HEK293 (cell line): Measurements from ENCODE around the gene MEGF8.

Source experiments
- GLIS1 ChIP-seq: fragments of 450-650 bp; formaldehyde crosslinking; IDR thresholded peaks from 2 replicates; pipeline ENCODE4 v1.5.1; 2016; ENCODE audit warnings: missing biosample characterization, missing genetic modification characterization
- HOXA7 ChIP-seq: sonication (generic); formaldehyde crosslinking; IDR thresholded peaks from 2 replicates; pipeline ENCODE4 v1.8.1; 2022; ENCODE audit warnings: missing genetic modification reagents, borderline replicate concordance
- KLF16 ChIP-seq: fragments of 450-650 bp; formaldehyde crosslinking; IDR thresholded peaks from 2 replicates; pipeline ENCODE4 v1.5.1; 2017; ENCODE audit warnings: missing biosample characterization, missing genetic modification characterization
- MZF1 ChIP-seq: fragments of 450-650 bp; formaldehyde crosslinking; IDR thresholded peaks from 2 replicates; pipeline ENCODE4 v1.5.1; 2017; ENCODE audit warnings: missing biosample characterization, missing genetic modification characterization, borderline replicate concordance
- PRDM1 ChIP-seq: fragments of 450-650 bp; formaldehyde crosslinking; IDR thresholded peaks from 2 replicates; pipeline ENCODE4; 2016; ENCODE audit warnings: missing biosample characterization, missing genetic modification characterization
- PRDM2 ChIP-seq: fragments of 450-650 bp; formaldehyde crosslinking; IDR thresholded peaks from 2 replicates; pipeline ENCODE4 v1.5.1; 2016; ENCODE audit warnings: missing biosample characterization, missing genetic modification characterization, borderline replicate concordance
- RBAK ChIP-seq: fragments of 450-650 bp; formaldehyde crosslinking; IDR thresholded peaks from 2 replicates; pipeline ENCODE4 v1.5.1; 2016; ENCODE audit warnings: missing biosample characterization, missing genetic modification characterization
- SP7 ChIP-seq: fragments of 450-650 bp; formaldehyde crosslinking; IDR thresholded peaks from 2 replicates; pipeline ENCODE4 v1.5.1; 2016; ENCODE audit warnings: missing biosample characterization, missing genetic modification characterization
- WT1 ChIP-seq: fragments of 450-650 bp; formaldehyde crosslinking; IDR thresholded peaks from 2 replicates; pipeline ENCODE4 v1.5.1; 2016; ENCODE audit warnings: missing biosample characterization, missing genetic modification characterization
- ZBTB17 ChIP-seq: fragments of 450-650 bp; formaldehyde crosslinking; IDR thresholded peaks from 2 replicates; pipeline ENCODE4 v1.5.1; 2016; ENCODE audit warnings: missing biosample characterization, missing genetic modification characterization
- ZBTB49 ChIP-seq: fragments of 450-650 bp; formaldehyde crosslinking; IDR thresholded peaks from 2 replicates; pipeline ENCODE4 v1.5.1; 2016; ENCODE audit warnings: missing biosample characterization, missing genetic modification characterization, low read depth
- ZNF155 ChIP-seq: fragments of 450-650 bp; formaldehyde crosslinking; IDR thresholded peaks from 2 replicates; pipeline ENCODE4 v1.5.1; 2016; ENCODE audit warnings: missing biosample characterization, missing genetic modification characterization
- ZNF202 ChIP-seq: fragments of 450-650 bp; formaldehyde crosslinking; IDR thresholded peaks from 2 replicates; pipeline ENCODE4 v1.5.1; 2016; ENCODE audit warnings: missing biosample characterization, missing genetic modification characterization, borderline replicate concordance
- ZNF335 ChIP-seq: fragments of 450-650 bp; formaldehyde crosslinking; conservative IDR thresholded peaks from 2 replicates; pipeline ENCODE4 v1.5.1; 2016; ENCODE audit warnings: missing biosample characterization, missing genetic modification characterization
- ZNF404 ChIP-seq: fragments of 450-650 bp; formaldehyde crosslinking; IDR thresholded peaks from 2 replicates; pipeline ENCODE4 v1.5.1; 2017; ENCODE audit warnings: missing biosample characterization, missing genetic modification characterization
- ZNF473 ChIP-seq: fragments of 450-650 bp; formaldehyde crosslinking; IDR thresholded peaks from 2 replicates; pipeline ENCODE4 v1.5.1; 2017; ENCODE audit warnings: missing biosample characterization, missing genetic modification characterization
- ZNF510 ChIP-seq: fragments of 450-650 bp; formaldehyde crosslinking; IDR thresholded peaks from 2 replicates; pipeline ENCODE4 v1.5.1; 2018; ENCODE audit warnings: mild to moderate bottlenecking, missing genetic modification characterization, missing biosample characterization; ENCODE audit not compliant: insufficient replicate concordance
- ZNF561 ChIP-seq: fragments of 450-650 bp; IDR thresholded peaks from 2 replicates; pipeline ENCODE4 v1.5.1; 2018; ENCODE audit warnings: missing biosample characterization, missing genetic modification characterization, borderline replicate concordance
- TF ChIP-seq, protein P1 (sequence below): fragments of 450-650 bp; formaldehyde crosslinking; IDR thresholded peaks from 2 replicates; pipeline ENCODE4 v1.5.1; 2016; ENCODE audit warnings: missing biosample characterization, missing genetic modification characterization
- TF ChIP-seq, protein P2 (sequence below): fragments of 450-650 bp; formaldehyde crosslinking; IDR thresholded peaks from 2 replicates; pipeline ENCODE4 v1.5.1; 2017; ENCODE audit warnings: missing biosample characterization, missing genetic modification characterization

The MEGF8 gene

DNA sequence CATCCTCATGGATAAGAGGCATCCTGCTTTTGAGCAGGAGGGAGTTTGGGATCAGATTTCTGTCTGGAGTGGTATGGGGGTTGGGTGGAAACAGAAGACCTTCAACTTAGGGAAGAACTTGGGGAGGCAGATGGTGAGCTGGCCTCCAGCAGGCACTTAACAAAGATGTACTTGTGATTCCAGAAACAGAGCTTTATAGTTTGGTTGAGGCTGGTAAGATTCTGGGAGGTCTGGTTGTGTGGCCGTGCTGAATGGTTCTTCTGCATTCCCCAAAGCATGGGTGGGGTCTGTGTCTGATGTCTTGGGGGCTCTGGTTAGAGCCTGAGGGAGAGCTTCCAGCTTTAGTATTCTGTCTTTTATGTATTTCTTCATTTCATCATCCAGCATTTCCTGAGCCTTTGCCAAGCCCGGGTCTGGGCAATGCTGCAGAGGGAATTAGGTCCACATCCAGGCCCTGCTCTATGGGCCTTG, 4.8 kb downstream of the MEGF8 start (continued):
- TF ChIP-seq PRDM2 (tag by site-specific recombination) (no peak), ZNF404 (tag by site-specific recombination) (no peak), WT1 (tag by site-specific recombination) (peak; percentile 69), ZNF561 (tag by site-specific recombination) (no peak), MZF1 (tag by site-specific recombination) (0 out of 2 replicates have a peak, but pooled peaks have one; percentile 14), GLIS1 (tag by site-specific recombination) (peak; percentile 51), HOXA7 (CRISPR knock-in tag) (no peak), ZNF155 (tag by site-specific recombination) (no peak), SP7 (tag by site-specific recombination) (no peak), RBAK (tag by site-specific recombination) (no peak), KLF16 (tag by site-specific recombination) (no peak), ZBTB49 (no peak), PRDM1 (tag by site-specific recombination) (no peak), ZNF510 (no peak), ZBTB17 (peak; percentile 15; the same call in 1 of the 2 replicates), ZNF335 (peak; percentile 26; the same call in 1 of the 2 replicates), ZNF473 (tag by site-specific recombination) (no peak), ZNF202 (tag by site-specific recombination) (no peak)
- TF ChIP-seq, protein P1, sequence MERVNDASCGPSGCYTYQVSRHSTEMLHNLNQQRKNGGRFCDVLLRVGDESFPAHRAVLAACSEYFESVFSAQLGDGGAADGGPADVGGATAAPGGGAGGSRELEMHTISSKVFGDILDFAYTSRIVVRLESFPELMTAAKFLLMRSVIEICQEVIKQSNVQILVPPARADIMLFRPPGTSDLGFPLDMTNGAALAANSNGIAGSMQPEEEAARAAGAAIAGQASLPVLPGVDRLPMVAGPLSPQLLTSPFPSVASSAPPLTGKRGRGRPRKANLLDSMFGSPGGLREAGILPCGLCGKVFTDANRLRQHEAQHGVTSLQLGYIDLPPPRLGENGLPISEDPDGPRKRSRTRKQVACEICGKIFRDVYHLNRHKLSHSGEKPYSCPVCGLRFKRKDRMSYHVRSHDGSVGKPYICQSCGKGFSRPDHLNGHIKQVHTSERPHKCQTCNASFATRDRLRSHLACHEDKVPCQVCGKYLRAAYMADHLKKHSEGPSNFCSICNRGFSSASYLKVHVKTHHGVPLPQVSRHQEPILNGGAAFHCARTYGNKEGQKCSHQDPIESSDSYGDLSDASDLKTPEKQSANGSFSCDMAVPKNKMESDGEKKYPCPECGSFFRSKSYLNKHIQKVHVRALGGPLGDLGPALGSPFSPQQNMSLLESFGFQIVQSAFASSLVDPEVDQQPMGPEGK (tag by site-specific recombination): 0 out of 2 replicates have a peak, but pooled peaks have one; percentile 44
- TF ChIP-seq, protein P2, sequence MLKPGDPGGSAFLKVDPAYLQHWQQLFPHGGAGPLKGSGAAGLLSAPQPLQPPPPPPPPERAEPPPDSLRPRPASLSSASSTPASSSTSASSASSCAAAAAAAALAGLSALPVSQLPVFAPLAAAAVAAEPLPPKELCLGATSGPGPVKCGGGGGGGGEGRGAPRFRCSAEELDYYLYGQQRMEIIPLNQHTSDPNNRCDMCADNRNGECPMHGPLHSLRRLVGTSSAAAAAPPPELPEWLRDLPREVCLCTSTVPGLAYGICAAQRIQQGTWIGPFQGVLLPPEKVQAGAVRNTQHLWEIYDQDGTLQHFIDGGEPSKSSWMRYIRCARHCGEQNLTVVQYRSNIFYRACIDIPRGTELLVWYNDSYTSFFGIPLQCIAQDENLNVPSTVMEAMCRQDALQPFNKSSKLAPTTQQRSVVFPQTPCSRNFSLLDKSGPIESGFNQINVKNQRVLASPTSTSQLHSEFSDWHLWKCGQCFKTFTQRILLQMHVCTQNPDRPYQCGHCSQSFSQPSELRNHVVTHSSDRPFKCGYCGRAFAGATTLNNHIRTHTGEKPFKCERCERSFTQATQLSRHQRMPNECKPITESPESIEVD: no peak
